HUDEP-2 (cell line): Measurements from ENCODE around the gene ORMDL3.
"Not testable (repeated sequence)": the region's sequence is repeated elsewhere in the genome, so short reads cannot be mapped to it uniquely, and the experiment has no call there.

Experiments used
- DNase-seq, 76 experiments: peaks; one replicate each; lab custom pipeline; 2025; ENCODE audit not compliant: unreplicated experiment in 76 of 76; lab: John Stamatoyannopoulos, UW

ORMDL3 gene

GRCh38 chr17:39894681-39895376, 32.6 kb downstream of the ORMDL3 start:
- DNase-seq: no peak

- no peak for DNase-seq
Measured at GRCh38 chr17:39889200-39889599, 38.2 kb downstream of the ORMDL3 start.

- no peak for DNase-seq
Measured at GRCh38 chr17:39887078-39887477, 40.3 kb downstream of the ORMDL3 start.

- not testable (repeated sequence) for DNase-seq
Measured at GRCh38 chr17:39886102-39886501, 41.3 kb downstream of the ORMDL3 start.

DNA sequence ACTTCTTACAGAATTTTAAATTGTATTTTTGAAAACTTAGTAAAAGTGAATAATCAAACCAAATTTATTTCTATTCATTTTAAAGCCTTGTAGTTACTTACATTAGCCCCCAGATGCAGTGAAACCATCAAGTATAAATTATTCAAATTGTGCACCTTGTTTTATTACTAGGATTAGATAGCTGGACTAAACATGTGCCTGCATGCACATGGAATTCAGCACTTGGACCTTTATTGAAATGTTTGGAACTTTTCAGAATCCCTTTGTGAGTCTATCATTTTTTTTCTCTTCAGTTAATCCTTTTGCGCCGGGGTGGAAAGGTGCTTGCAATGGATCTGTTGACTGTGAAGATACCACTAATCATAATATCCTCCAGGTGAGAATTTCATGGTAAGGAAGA, 54.6 kb downstream of the ORMDL3 start:
- DNase-seq: no peak

DNA sequence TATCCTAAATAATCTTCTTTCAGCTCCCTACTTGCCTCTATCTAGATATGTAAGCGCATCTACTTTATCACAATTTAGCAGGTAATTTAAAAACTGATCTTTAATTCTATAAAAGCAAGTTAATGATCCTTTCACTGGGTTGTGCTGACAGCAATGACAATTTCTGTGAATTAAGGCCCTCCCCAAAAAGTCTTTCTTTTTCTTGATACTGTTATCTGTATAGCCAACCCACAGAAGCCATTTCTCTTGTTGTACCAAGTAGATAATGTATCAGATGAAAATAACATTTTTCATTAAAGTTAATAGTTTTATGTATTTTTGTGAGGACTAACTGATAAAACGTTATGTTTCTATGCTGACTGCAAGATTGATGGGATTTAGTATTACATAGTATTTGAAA, 55.6 kb downstream of the ORMDL3 start:
- peak in 2 of 76 experiments; percentile 37 to 43 for DNase-seq
